ENCODE results near the gene FNDC3A. TPM values are rescaled to one million over a fixed set of nuclear protein-coding genes. Genes with fewer than 3 reads are reported as not detected.
"Not testable (repeated sequence)": the region's sequence is repeated elsewhere in the genome, so short reads cannot be mapped to it uniquely, and the experiment has no call there.

Gene FNDC3A
- total and polyA plus RNA-seq, 11 donors, result 10.1 to 38.3 (median 21.9) TPM

DNA sequence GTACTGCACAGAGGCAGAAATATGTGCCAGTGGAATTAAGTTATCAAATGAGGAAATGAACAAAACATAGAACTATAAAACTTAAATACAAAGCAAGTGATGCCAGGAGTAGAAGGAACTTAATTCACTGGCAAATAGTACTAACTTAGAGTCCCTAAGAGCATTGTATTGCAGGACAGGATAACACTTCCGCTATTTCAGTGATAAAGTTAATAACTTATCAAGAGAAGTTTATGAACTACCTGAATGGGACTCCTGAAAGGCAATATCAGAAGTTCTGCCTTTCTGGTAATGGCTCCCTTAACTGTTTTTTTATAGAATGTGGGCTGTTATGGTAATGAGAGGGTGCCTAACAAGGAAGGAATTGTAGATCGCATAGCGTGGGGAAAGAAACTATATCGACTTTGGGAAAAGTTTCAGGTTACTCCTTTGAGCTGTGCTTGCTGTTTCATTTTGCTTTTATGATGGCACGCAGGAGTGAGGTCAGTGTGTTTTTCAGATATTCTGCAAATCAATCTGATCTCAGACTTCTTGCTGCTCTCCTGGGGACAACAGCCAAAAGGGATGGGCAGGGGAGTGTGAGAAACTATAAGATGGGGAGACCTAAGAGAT is 149.1 kb downstream of the FNDC3A start:
- no peak overlapping the region for H3K4me3 ChIP-seq
- DNase-seq (no peak), ATAC-seq (no peak)
- 71 to 84% (median 81%) methylated on average over 5 of the region's 5 CpGs for WGBS, 4 donors
- intact Hi-C loops (cut with DNase I), result no loop called here
- H3K27me3 ChIP-seq, result no peaks in the 10 kb centered on the region
- H3K4me1 ChIP-seq, result peaks cover 0 to 31% (median 0%) of the 10 kb centered on the region in 12 donors
- H3K9me3 ChIP-seq, result no peaks in the 10 kb centered on the region
- TF ChIP-seq, protein P1, sequence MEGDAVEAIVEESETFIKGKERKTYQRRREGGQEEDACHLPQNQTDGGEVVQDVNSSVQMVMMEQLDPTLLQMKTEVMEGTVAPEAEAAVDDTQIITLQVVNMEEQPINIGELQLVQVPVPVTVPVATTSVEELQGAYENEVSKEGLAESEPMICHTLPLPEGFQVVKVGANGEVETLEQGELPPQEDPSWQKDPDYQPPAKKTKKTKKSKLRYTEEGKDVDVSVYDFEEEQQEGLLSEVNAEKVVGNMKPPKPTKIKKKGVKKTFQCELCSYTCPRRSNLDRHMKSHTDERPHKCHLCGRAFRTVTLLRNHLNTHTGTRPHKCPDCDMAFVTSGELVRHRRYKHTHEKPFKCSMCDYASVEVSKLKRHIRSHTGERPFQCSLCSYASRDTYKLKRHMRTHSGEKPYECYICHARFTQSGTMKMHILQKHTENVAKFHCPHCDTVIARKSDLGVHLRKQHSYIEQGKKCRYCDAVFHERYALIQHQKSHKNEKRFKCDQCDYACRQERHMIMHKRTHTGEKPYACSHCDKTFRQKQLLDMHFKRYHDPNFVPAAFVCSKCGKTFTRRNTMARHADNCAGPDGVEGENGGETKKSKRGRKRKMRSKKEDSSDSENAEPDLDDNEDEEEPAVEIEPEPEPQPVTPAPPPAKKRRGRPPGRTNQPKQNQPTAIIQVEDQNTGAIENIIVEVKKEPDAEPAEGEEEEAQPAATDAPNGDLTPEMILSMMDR (IDR thresholded peaks at IDR 0.05), result no peak
- no peak for TF ChIP-seq POLR2A (IDR thresholded peaks at IDR 0.05)
- no peak overlapping the region for H3K27ac ChIP-seq
- H3K36me3 ChIP-seq, result peaks cover 0 to 8% (median under 1%) of the 10 kb centered on the region in 9 donors

DNA sequence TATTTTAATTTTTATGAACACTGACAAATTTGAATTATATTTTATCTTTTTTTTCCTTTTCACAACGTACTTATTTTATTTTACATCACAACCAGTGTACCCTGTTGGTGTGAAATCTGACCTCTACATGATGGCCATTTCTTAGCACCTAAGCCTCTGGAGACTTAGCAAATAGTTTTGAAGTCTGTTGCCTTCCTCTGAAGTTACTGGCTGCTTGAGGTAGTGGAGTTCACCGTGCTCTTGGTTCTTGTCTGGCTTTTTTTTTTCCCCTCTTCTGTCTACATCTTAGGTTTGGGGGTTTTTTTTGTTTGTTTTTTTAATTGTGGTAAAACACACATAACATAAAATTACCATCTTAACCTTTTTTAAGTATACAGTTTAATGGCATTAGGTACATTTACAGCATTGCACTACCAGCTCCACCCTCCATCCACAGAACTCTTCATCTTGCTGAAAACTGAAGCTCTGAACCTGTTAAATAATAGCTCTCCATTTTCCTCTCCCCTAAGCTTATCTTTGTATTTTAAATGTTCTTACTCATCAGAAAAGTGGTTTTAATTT is 150.3 kb downstream of the FNDC3A start:
- Histone ChIP-seq H3K9me3 (no peaks in the 10 kb centered on the region), H3K27me3 (no peaks in the 10 kb centered on the region), H3K36me3 (peaks cover 0 to 13% (median 5%) of the 10 kb centered on the region in 9 donors), H3K27ac (no peak overlapping the region), H3K4me1 (peaks cover 0 to 31% (median 0%) of the 10 kb centered on the region in 12 donors), H3K4me3 (no peak overlapping the region)
- intact Hi-C loops (cut with DNase I), result no loop called here
- 44 to 82% (median 45%) methylated on average over 2 of the region's 2 CpGs for WGBS, 4 donors
- no peak for TF ChIP-seq POLR2A (IDR thresholded peaks at IDR 0.05)
- TF ChIP-seq, protein P1 (IDR thresholded peaks at IDR 0.05), result no peak
- ATAC-seq (no peak), DNase-seq (no peak)

DNA sequence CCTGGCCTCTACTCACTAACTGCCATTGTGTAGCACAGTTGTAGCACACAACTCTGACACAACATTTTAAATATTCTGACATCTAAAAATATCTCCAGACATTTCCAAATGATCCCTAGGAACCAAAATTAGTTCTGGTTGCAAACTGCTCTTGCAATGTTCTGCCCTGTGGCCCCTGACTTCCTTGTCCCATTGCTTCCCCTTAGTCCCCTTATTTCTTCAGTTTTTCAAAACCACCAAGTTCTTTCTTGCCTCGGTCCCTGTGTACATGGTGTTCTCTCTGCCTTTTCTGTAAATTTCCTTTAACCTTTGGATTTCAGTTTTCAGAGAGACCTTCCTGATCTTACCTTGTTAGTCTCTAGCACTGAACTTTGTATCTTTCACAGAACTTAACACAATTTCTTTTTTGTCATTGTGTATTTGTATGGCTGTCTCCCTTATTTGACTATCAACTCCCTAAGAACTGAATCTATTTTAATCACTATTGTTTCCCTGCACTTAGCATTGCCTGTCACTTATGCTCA is 156.8 kb downstream of the FNDC3A start:
- Histone ChIP-seq H3K4me1 (peaks cover 0 to 31% (median 8%) of the 10 kb centered on the region in 12 donors), H3K4me3 (no peak overlapping the region), H3K27ac (peak overlapping the region in 10 of 12 donors; percentile 5 to 64 (median 49)), H3K9me3 (no peaks in the 10 kb centered on the region), H3K36me3 (peaks cover 2 to 67% (median 64%) of the 10 kb centered on the region in 9 donors), H3K27me3 (no peaks in the 10 kb centered on the region)
- intact Hi-C loops (cut with DNase I), result no loop called here
- no peak for DNase-seq
- peak in 3 of 4 donors; percentile 49 to 66 (median 64) for ATAC-seq
- WGBS, 4 donors, result 70 to 88% (median 86%) methylated on average over 1 of the region's 1 CpG
- TF ChIP-seq, protein P1 (IDR thresholded peaks at IDR 0.05), result no peak
- TF ChIP-seq POLR2A (IDR thresholded peaks at IDR 0.05), result no peak

DNA sequence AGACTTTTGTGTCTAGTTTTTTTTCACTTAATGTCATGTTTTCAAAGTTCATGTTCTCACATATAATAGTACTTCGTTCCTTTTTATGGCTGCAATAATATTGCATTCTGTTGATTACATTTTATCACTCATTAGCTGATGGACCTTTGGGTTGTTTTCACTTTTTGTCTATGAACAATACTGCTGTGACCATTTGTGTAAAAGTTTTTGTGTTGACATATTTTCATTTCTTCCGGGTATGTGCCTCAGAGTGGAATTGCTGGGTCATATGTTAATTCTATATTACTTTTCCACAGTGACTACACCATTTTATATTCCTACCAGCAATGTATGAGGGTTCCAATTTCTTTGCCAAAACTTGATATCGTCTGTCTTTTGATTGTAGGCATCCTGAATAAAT is 158.6 kb downstream of the FNDC3A start:
- TF ChIP-seq POLR2A (IDR thresholded peaks at IDR 0.05), result no peak
- TF ChIP-seq, protein P1 (IDR thresholded peaks at IDR 0.05), result no peak
- no peaks in the 10 kb centered on the region for H3K27me3 ChIP-seq
- no peak overlapping the region for H3K27ac ChIP-seq
- H3K36me3 ChIP-seq, result peaks cover 2 to 85% (median 79%) of the 10 kb centered on the region in 9 donors
- intact Hi-C loops (cut with DNase I), result no loop called here
- DNase-seq, result no peak
- H3K9me3 ChIP-seq, result no peaks in the 10 kb centered on the region
- H3K4me1 ChIP-seq, result peaks cover 0 to 31% (median 8%) of the 10 kb centered on the region in 12 donors
- ATAC-seq, result no peak
- WGBS, 4 donors, result 91 to 97% (median 94%) methylated on average over 3 of the region's 3 CpGs
- H3K4me3 ChIP-seq, result no peak overlapping the region

DNA sequence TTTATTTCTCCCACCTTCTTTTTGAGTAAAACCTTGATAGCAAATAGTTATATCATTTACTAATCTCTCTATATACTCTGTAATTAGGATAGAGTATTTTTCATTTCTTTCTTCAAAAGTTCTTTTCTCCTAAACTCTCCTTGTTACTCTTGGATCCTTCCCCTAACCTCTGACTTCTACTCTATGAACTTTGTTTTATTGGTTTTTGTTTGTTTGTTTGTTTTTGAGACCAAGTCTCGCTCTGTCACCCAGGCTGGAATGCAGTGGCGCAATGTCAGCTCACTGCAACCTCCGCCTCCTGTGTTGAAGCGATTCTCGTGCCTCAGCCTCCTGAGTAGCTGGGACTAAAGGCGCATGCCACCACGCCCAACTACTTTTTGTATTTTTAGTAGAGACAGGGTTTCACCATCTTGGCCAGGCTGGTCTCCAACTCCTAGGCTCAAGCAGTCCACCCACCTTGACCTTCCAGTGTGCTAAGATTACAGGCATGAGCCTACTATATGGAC is 161.5 kb downstream of the FNDC3A start:
- intact Hi-C loops (cut with DNase I); ATAC-seq; H3K9me3 ChIP-seq; H3K27ac ChIP-seq; H3K27me3 ChIP-seq; H3K4me3 ChIP-seq: not testable (repeated sequence)
- DNase-seq, result peak in 1 of 5 donors; percentile 10
- H3K36me3 ChIP-seq, result peaks cover 2 to 96% (median 89%) of the 10 kb centered on the region in 9 donors
- H3K4me1 ChIP-seq, result peaks cover 0 to 28% (median 8%) of the 10 kb centered on the region in 12 donors
- WGBS, 4 donors, result 95 to 98% (median 97%) methylated on average over 7 of the region's 7 CpGs

All from heart left ventricle (tissue), 16 donors.